Adipocyte (in vitro differentiated cells): ENCODE data around the gene ITGA11.

Experiments
- DNase-seq: peaks from one replicate; pipeline ENCODE4 v3.0.0-alpha.2; 2015; ENCODE audit warnings: low read depth
- H3K27me3 ChIP-seq: replicated peaks from 2 replicates; pipeline ENCODE4 v1.7.0; 2013; ENCODE audit warnings: mild to moderate bottlenecking, low read length, moderate library complexity; ENCODE audit not compliant: control insufficient read depth, insufficient read depth
- H3K36me3 ChIP-seq: 2 replicates; pipeline ENCODE4 v1.7.0; 2013; ENCODE audit warnings: low read length, mild to moderate bottlenecking, moderate library complexity; ENCODE audit not compliant: control insufficient read depth, insufficient read depth, severe bottlenecking
- H3K4me1 ChIP-seq: 2 replicates; pipeline ENCODE4 v1.7.0; 2013; ENCODE audit warnings: mild to moderate bottlenecking, low read length, moderate library complexity; ENCODE audit not compliant: control insufficient read depth, insufficient read depth
- H3K4me3 ChIP-seq: 2 replicates; pipeline ENCODE4 v1.7.0; 2013; ENCODE audit warnings: mild to moderate bottlenecking, low read length, moderate library complexity
- H3K9ac ChIP-seq: 2 replicates; pipeline ENCODE4 v1.7.0; 2013; ENCODE audit warnings: mild to moderate bottlenecking, low read length, moderate library complexity
- H3K9me3 ChIP-seq: 2 replicates; pipeline ENCODE4 v1.7.0; 2013; ENCODE audit warnings: mild to moderate bottlenecking, low read length, moderate library complexity; ENCODE audit not compliant: control insufficient read depth

Gene ITGA11

GRCh38 chr15:68330901-68331300 lies 101.1 kb downstream of the ITGA11 start:
- Histone ChIP-seq H3K36me3 (no peaks in the 10 kb centered on the region), H3K4me1 (peaks cover 14% of the 10 kb centered on the region), H3K9ac (no peak overlapping the region), H3K9me3 (no peaks in the 10 kb centered on the region), H3K27me3 (peaks cover 4% of the 10 kb centered on the region), H3K4me3 (no peak overlapping the region)
- DNase-seq = no peak

GRCh38 chr15:68330416-68330815 lies 101.5 kb downstream of the ITGA11 start:
- no peaks in the 10 kb centered on the region for H3K9me3 ChIP-seq
- no peak for DNase-seq
- no peaks in the 10 kb centered on the region for H3K36me3 ChIP-seq
- no peak overlapping the region for H3K4me3 ChIP-seq
- peaks cover 13% of the 10 kb centered on the region for H3K4me1 ChIP-seq
- H3K9ac ChIP-seq = no peak overlapping the region
- H3K27me3 ChIP-seq = peaks cover 4% of the 10 kb centered on the region

DNA sequence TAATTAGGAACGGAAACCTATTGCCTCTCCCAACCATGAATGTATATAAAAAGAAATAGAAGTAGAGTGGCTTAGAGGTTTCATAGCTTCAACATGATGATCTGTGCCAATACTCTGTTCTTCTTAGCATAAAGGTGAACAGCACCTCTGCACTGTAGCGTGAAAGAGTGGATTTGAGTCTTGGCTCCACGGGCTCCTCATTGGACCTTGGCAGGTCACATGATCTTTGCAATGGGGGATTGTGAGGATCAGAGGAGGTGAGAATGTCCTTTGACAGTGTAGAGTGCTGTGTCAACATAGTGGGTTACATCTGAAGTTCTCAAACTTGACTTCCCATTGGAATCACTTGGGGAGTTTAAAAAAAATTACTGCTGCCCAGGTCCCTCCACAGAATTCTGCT lies 103.0 kb downstream of the ITGA11 start:
- Histone ChIP-seq H3K9ac (no peak overlapping the region), H3K36me3 (no peaks in the 10 kb centered on the region), H3K4me1 (no peaks in the 10 kb centered on the region), H3K4me3 (no peak overlapping the region), H3K27me3 (peaks cover 4% of the 10 kb centered on the region), H3K9me3 (no peaks in the 10 kb centered on the region)
- no peak for DNase-seq

- DNase-seq = no peak
- no peaks in the 10 kb centered on the region for H3K36me3 ChIP-seq
- H3K4me1 ChIP-seq = no peaks in the 10 kb centered on the region
- no peaks in the 10 kb centered on the region for H3K9me3 ChIP-seq
- H3K4me3 ChIP-seq = no peak overlapping the region
- H3K9ac ChIP-seq = no peak overlapping the region
- H3K27me3 ChIP-seq = peaks cover 4% of the 10 kb centered on the region
Measured at GRCh38 chr15:68328443-68328842, 103.5 kb downstream of the ITGA11 start.

- Histone ChIP-seq H3K9ac (no peak overlapping the region), H3K36me3 (no peaks in the 10 kb centered on the region), H3K9me3 (no peaks in the 10 kb centered on the region), H3K4me1 (no peaks in the 10 kb centered on the region), H3K27me3 (peaks cover 9% of the 10 kb centered on the region), H3K4me3 (no peak overlapping the region)
- no peak for DNase-seq
Measured at GRCh38 chr15:68326711-68327354, 105.1 kb downstream of the ITGA11 start.

DNA sequence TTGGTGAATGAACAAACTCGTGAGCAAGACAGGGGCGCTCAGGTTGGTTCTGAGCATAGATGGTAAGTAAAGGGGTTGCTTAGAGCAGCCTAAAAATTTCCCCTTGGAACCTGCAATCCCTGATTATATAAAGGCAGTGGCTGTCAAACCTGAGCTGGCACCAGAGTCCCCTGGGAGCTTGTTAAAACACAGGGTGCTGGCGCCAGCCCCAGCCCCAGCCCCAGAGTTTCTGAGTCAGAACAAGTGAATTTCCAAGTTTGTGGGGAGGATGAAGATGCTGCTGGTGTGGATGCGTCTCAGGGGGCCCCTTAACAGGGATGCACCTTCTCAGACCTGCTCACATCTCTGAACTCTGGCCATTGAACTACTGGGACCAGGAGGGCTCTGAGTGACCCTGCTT lies 106.2 kb downstream of the ITGA11 start:
- no peak for DNase-seq
- Histone ChIP-seq H3K4me1 (no peaks in the 10 kb centered on the region), H3K36me3 (no peaks in the 10 kb centered on the region), H3K9me3 (no peaks in the 10 kb centered on the region), H3K9ac (no peak overlapping the region), H3K27me3 (peaks cover 9% of the 10 kb centered on the region), H3K4me3 (no peak overlapping the region)

DNA sequence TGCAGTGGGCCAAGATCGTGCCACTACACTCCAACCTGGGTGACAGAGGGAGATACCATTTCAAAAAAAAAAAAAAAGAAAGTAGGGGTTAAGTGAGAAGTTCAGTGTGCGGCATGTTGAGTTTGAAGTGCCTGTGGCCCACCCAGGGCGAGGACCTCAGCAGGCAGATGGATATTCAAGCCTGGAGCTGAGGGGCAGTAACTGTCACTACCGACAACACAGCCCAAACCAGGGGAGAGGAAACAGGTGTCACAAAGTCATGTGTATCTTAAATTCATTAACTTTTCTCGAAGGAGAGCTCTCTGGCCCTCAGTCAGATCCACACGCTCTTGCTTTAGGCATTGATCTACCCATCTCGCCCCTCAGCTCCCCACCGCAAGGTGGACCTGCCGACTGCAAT lies 109.2 kb downstream of the ITGA11 start:
- Histone ChIP-seq H3K36me3 (no peaks in the 10 kb centered on the region), H3K4me3 (no peak overlapping the region), H3K9me3 (no peaks in the 10 kb centered on the region), H3K27me3 (peaks cover 10% of the 10 kb centered on the region), H3K4me1 (no peaks in the 10 kb centered on the region), H3K9ac (no peak overlapping the region)
- DNase-seq = no peak

DNA sequence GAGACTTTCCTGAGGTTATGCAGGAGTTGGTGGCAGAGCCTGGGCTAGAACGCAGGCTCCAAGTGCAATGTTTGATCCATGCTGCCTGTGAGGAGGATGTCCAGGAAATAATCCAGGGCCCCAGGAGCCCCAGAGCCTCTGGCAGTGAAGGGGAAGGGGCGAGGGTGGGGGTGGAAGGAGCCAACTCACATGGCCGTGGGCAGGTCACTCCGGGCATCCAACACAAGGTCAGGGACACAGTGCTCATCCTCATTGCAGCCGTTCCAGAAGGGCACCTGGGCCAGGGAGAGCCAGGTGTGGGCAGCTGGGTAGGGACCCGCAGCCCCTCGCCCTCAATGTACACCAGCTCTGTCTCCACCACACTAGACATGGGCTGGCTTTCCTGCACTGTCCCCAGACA lies 110.7 kb downstream of the ITGA11 start:
- no peak overlapping the region for H3K9ac ChIP-seq
- no peak overlapping the region for H3K4me3 ChIP-seq
- H3K9me3 ChIP-seq = no peaks in the 10 kb centered on the region
- no peaks in the 10 kb centered on the region for H3K36me3 ChIP-seq
- no peaks in the 10 kb centered on the region for H3K4me1 ChIP-seq
- no peak for DNase-seq
- peaks cover 9% of the 10 kb centered on the region for H3K27me3 ChIP-seq

DNA sequence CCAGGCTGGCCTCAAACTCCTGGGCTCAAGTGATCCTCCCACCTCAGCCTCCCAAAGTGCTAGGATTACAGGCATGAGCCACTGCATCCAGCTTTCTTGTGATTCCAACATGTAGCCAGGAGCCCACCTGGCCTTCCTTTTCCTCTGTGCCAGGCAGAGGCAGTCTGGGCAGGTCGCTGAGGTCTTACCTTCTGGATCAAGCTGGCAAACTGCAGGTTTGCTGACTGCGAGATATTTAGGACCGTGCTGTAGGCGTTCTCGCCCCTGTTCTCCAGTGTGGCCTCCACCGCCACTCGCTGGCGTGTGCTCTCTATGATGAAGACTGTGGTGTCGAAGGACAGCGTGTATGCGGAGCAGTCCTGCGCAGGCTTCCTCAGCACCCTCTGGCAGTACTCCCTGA lies 112.0 kb downstream of the ITGA11 start:
- no peaks in the 10 kb centered on the region for H3K9me3 ChIP-seq
- H3K9ac ChIP-seq = no peak overlapping the region
- H3K4me3 ChIP-seq = no peak overlapping the region
- DNase-seq = no peak
- H3K27me3 ChIP-seq = peaks cover 9% of the 10 kb centered on the region
- H3K4me1 ChIP-seq = no peaks in the 10 kb centered on the region
- no peaks in the 10 kb centered on the region for H3K36me3 ChIP-seq

GRCh38 chr15:68318931-68319909 lies 112.7 kb downstream of the ITGA11 start:
- no peaks in the 10 kb centered on the region for H3K36me3 ChIP-seq

GRCh38 chr15:68318008-68318835 lies 113.7 kb downstream of the ITGA11 start:
- no peak overlapping the region for H3K4me3 ChIP-seq
- peaks cover 9% of the 10 kb centered on the region for H3K27me3 ChIP-seq
- no peaks in the 10 kb centered on the region for H3K4me1 ChIP-seq
- H3K9me3 ChIP-seq = no peaks in the 10 kb centered on the region
- H3K36me3 ChIP-seq = no peaks in the 10 kb centered on the region
- no peak for DNase-seq
- H3K9ac ChIP-seq = no peak overlapping the region

More at GRCh38 chr15:68318931-68319909, 112.7 kb downstream of the ITGA11 start:
- H3K27me3 ChIP-seq = peaks cover 9% of the 10 kb centered on the region
- no peak overlapping the region for H3K4me3 ChIP-seq
- H3K9ac ChIP-seq = no peak overlapping the region
- H3K4me1 ChIP-seq = no peaks in the 10 kb centered on the region
- H3K9me3 ChIP-seq = no peaks in the 10 kb centered on the region
- DNase-seq = no peak
